ENCODE data around the gene DSTN.

The DSTN gene

DNA sequence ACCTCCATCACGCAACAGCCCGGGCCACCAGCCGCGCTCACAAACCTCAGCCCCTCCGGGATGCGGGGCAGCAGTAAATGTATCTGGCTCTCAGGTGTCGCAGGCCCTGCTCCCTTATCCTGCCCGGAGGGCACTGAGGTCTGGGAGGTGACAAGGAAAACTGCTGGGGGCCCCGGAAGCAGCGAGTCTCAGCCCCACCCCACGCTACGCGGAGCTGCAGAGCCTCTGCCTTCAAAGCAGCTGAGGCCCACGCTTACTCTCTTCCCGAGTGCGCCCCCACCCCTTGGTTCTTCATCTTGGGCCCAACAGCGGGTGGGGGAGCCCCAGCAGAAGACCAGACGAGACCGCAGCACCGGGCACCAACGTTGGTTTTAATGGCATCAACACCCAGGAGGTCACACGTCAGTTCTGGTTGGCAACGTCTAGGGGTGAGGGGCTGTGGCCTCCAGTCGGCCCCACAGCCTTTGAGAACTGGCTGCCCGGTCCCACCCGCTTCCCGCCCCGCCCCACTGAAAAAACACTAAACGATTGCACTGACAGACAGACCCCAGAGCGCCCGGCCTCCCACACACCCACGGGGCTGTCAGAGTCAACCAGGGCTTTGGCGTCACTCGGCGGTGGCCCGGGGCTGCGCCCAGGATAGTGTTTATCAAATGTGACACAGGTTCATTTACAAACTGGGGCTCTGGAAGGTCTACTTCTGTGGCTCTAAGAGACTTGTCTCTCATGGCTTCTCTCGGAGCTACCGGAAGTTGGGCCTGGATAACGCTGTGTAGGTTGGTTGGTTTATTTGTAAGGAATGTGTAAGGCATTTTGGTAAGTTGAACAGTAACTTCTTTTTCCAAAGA, 43.7 kb downstream of the DSTN start:
- DNase-seq = peak; percentile 57

DNA sequence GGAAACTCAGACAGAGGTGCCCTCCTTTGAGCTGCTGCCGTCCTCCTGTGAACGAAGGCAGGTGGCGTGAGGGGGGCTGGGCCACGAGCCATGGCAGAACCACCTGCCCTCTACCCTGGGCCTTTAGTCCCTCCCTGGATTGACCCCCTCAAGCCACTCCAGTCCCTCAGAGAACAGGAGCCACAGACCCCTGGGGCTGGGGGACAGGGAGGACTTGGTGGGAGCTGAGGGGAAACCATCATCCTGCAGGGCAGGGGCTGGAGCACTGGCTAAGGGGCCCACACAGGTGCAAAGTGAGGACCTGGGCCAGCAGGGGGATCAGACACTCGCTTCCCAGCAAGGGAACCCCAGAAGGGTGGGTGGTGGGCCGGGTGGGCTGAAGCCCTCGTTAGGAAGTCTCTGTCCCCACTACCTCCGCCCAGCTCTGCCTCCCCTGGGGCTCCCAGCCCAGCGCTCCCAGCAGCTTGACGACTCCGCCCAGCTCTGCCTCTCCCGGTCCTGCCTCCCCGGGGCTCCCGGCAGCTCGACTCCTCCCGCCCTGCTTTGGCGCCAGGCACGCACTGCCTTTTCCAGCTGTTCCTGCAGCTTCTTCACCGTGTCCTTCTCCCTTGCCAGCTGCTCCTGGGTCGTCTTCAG, 44.4 kb downstream of the DSTN start:
- DNase-seq = peak; percentile 50

DNA sequence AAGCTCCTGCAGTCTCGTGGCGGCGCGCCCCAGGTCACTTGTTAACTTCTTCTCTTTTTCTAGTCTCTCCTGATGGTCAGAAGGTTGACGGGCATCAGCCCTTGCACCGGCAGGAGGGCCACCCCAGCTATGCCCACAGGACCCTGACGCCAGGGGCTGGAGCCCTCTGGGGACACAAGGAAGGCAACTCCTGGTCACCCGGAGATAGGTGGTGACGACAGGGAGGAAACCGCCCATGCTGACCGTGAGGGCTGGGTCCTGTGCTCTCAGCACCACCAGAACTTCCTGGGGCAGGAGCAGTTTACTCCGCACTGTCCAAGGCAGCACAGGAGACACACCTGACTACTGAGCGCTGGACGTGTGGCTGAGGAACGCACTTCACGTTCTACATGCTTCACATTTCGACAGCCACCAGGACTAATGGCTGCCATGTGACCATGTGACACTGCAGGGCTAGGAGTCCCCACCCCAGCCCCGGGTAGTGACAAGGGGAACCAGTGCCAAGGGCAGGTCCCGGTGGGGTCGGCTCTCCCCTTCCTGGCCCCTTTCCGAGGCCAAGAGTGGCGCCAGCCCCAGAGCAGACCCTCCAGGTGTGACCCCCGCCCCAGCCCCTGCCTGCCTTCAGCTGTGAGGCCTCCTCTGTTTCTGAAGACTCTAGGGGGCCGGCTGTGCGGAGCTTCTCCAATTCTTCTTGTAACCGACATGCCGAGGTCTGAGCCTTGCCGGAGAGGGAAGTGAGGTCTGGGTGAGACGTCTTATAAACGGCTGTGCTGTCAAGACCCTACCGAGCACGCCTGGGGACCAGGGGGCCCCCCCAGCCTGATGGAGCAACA, 45.2 kb downstream of the DSTN start:
- peak; percentile 52 for DNase-seq

- DNase-seq = peak; percentile 50
These were observed 46.0 kb downstream of the DSTN start for GRCh38 chr20:17615645-17616479.

- peak; percentile 55 for DNase-seq
These were observed 46.8 kb downstream of the DSTN start for GRCh38 chr20:17616480-17617211.

DNA sequence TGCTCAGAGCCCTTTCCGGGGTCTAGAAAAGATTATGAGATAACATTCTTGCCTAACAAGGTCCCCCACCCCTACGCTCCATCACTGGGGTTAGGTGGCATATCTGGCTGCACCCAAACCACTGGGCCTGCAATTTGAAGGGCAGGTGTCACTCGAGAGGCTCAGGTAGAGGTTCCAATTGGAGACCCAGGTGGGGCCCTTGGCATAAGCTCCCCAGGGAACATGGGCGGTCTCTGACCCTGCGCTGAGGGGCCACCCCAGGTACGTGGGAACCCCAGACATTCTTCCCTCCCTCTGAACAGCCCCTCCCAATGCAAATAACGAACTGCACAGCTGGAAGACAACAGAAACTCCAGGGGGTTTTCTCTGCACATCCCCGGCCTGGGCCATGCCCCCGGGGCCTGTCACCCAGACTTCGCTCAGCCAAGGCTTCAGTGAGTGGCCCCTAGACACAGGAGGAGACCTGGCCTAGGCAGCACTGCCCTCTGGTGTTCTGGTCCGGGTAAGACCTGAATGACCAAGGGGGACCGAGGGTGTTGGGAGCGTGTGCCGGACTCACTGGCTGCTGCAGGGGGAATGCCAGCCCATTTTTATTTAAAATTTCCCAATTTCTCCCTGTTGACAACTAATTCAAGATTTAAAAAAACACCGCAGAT, 47.5 kb downstream of the DSTN start:
- peak; percentile 74 for DNase-seq

DNA sequence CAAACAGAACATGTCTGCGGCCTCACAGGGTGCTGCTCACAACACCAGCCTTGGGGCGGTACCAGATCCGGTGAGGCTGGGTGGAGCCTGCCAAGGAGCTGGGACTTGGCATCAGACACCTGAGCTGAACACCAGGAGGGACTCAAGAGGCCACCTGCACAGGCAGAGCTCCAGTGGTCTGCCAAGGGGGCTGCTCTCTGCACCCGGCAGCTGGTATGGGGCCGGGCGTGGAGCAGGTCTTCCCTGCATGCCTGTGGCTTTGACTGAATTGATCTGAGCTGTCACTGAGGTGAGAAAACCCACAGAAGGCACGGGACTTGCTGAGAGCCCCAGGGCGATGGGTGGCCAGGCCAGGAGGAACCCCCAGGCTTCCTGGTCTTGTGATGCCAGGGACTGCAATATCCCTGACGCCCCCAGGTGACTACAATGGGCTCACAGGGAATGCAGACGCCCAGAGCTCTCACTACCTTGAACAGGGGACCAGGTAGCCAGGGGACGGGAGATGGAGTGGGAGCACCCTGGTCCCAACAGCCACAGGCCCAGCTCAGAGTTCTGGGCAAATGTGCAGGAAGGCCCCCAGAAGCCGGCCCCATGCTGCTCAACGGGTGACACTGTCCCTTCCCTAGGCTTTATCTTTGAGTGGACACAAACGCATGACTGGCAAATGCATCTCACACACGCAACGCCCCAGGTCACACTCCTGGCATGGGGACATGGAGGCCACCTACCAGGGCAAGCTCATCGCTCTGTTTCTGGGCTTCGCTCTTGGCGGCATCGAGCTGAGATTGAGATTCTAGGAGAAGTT, 48.2 kb downstream of the DSTN start:
- no peak for DNase-seq

- no peak for DNase-seq
These were observed 48.8 kb downstream of the DSTN start for GRCh38 chr20:17618673-17619013.

DNA sequence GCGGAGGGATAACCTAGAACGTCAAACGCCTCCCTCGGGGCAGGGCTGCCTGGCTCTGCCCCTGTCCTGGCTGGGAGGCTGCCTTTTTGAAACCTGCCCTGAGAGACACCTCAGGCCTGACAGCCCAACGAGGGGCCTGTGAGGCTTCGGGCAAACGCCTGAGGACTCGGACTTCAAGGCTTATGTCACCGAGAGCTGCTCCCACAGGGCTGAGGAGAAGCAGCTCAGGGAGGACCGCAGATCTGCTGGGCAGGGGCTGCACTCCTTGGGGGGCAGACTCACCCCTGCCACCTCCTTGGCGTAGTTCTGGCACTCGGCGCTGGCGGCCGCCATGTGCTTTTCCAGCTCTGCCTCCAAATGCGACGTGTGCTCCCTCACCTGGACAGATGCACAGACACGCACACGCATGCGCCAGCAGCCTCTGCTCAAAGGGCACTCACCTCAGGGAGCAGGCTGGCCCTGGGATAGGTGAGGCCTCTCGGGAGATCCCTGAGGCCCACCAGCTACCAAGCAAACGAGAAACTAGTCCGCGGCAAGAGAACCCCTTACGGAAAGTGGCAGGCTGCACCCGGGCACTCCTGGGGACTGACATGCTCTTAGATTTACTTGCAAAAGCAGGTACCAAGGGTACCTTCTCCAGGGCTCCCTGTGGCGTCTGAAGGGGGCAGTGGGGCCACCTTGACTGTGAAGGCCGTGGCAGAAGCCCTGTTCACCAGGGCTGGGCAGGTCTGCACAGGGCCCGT, 49.6 kb downstream of the DSTN start:
- peak; percentile 45 for DNase-seq

DNA sequence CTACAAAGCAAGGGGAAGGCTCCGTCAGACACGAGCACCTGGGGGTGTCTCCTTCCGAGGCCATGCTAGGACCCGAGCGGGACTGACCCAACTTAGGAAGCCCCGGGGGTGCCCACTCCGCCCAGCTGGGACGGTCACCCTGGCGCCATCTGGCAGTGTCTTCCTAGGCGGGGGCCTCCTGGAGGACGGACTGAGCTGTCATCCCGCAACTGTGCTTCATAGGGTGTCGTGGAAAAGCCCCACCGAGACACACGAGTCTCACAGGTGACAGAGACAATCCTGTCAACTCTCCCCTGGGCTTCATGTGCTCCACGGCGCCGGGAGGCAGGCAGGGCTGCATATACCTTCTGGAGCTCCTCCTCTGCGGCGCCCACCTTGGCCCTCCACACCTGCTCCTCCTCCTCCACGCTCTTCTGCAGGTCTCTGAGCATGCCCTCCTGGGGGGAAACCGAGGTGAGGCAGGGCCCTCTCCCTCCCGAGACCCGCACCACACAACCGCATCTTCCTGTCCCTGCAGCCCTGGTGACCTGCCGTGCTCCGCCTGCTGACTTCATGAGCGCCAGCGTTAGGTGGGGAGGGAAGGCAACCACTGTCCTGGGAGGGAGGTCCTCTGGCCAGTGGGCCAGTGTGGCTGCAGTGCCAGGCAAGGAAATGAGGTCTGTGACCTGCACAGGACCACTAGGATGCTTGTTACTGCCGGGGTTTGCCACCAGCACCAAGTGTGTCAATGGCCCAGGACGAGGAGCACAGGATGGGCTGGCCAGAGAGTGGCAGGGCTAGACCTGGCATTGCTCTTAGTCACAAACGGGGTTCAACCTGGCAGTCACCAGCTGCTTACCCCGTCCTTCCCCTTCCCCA, 50.7 kb downstream of the DSTN start:
- peak; percentile 47 for DNase-seq

DNA sequence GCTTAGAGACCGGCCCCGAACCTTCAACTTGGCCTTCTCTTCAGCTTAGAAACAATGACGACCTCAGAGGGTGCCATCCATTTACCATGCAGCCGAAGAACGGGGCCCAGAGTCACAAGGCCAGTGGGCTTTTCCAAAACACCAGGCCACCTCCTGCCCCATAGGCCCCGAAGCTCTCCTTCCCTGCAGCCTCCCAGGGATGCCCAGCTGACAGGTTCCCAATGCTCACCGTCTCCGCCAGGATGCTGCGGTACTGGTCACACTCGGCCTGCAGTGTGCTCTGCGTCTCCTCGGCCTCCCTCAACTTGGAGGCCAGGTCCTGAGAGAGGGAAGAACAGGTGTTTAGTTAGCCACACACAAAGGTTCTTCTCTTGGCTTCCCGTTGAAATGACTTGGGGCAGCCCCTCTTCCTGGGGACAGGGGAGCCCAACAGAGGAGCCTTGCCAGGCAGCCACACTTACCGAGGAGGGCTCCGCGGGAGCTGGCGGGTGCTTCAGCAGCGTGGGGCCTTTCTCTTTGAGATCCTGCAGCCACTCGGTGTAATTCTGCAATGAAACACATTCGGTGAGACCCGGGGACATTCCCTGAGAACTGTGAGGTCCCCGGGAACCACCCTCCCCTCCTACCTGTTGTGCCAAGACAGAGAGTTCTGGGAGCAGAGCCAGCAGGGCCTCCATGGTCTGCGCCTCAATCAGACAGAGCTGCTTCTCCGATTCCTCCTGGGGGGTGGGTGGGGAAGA, 51.5 kb downstream of the DSTN start:
- peak; percentile 38 for DNase-seq

- DNase-seq = no peak
These were observed 52.4 kb downstream of the DSTN start for GRCh38 chr20:17622086-17622850.

- DNase-seq = no peak
These were observed 53.1 kb downstream of the DSTN start for GRCh38 chr20:17622851-17623508.

DNA sequence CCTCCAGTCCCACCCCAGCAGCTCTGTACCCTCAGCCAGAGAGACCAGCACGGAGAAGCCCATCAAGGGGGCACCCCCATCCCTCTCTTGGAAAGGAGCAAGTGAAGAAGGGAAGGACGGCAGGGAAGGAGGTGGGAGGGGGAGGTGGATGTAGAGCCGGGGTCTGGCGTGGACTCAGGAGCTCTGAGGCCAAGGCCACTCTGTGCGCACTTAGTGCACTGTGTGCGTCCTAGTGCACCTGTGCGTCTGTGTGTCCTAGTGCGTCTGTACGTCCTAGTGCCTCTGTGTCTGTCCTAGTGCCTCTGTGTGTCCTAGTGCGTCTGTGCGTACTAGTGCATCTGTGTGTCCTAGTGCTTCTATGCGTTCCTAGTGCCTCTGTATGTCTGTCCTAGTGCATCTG, 54.2 kb downstream of the DSTN start:
- DNase-seq = no peak

GRCh38 chr20:17624551-17625245, 54.8 kb downstream of the DSTN start:
- no peak for DNase-seq

All from activated CD8-positive, alpha-beta memory T cell treated with anti-CD3 and anti-CD28 coated beads for 24 hours (primary cell).